ENCODE results near the gene TMEM214.

The TMEM214 gene

DNA sequence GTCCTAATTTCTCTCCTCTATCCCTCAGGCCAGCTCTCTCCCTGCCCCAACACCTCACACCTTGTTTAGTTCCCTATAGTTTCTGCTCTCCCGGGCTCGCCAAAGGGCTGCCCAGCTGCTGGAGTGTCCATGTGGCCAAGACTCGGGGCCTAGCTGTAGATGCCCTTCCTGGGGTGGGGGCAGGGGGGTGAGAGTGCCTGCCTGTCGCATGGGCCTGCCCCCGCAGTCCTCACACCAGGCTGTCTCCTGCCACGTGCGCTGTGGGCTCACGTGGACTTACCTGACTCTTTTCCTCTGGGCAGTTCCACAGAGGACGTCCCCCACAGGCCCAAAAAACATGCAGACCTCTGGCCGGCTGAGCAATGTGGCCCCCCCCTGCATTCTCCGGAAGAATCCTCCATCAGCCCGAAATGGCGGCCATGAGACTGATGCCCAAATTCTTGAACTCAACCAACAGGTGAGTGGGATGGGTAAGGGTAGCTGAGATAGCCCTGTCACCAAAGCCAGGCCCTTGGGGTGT lies 7.4 kb upstream of the TMEM214 start:
- H3K36me3 ChIP-seq (ENCODE audit: control insufficient read depth, insufficient read depth, low read length, severe bottlenecking): peaks cover 53% of the 10 kb centered on the region
- no peaks in the 10 kb centered on the region for H3K27me3 ChIP-seq (replicated peaks; ENCODE audit: control insufficient read depth, insufficient read depth, low read length)
- no peaks in the 10 kb centered on the region for H3K9me3 ChIP-seq (ENCODE audit: control insufficient read depth, low read length)
- no peak overlapping the region for H3K9ac ChIP-seq (ENCODE audit: low read length)
- peaks cover 25% of the 10 kb centered on the region for H3K4me1 ChIP-seq (ENCODE audit: control insufficient read depth, insufficient read depth, low read length)
- no peak for DNase-seq (ENCODE audit: low read depth)
- H3K4me3 ChIP-seq (ENCODE audit: low read length): no peak overlapping the region

DNA sequence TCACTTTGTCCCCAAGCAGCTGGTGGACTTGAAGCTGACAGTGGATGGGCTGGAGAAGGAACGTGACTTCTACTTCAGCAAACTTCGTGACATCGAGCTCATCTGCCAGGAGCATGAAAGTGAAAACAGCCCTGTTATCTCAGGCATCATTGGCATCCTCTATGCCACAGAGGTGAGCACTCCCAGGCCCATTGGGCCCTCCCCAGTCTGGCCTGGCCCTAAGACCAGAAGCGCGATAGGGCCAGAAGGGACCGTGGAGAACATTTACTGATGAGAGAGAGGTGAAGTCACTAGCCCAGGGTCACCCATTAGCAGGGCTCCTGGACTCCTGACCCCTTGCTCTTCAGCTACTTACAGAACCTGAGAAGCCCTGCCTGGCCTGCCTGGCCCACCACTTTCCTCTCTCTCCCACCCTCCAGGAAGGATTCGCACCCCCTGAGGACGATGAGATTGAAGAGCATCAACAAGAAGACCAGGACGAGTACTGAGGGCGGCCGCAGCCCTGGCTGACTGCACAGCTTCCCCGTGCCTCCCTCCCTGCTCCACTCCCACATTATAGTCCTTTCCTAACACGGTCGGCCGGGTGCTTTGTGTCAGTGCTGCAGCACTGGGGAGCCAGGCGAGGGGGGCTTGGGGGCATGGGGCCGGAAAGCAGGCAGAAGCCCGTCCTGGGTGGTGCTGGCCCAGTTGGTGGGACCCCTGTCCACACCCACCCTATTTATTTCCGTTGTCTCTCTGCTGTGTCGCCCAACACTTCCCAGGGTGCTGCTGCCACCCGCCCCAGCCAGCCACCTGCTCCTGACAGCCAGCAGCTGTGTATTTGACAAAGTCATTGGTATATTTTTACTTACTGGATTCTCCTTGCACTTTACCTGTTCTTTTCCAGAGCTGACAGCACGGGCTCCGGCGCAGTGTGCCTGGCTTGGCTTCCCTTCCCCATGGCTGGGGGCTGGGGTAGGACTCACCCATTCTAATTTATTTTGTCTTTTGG lies 6.6 kb upstream of the TMEM214 start:
- Histone ChIP-seq H3K4me1 (ENCODE audit: control insufficient read depth, insufficient read depth, low read length) (peaks cover 19% of the 10 kb centered on the region), H3K9ac (ENCODE audit: low read length) (no peak overlapping the region), H3K4me3 (ENCODE audit: low read length) (no peak overlapping the region), H3K9me3 (ENCODE audit: control insufficient read depth, low read length) (no peaks in the 10 kb centered on the region), H3K27me3 (replicated peaks; ENCODE audit: control insufficient read depth, insufficient read depth, low read length) (no peaks in the 10 kb centered on the region), H3K36me3 (ENCODE audit: control insufficient read depth, insufficient read depth, low read length, severe bottlenecking) (peaks cover 55% of the 10 kb centered on the region)
- no peak for DNase-seq (ENCODE audit: low read depth)

DNA sequence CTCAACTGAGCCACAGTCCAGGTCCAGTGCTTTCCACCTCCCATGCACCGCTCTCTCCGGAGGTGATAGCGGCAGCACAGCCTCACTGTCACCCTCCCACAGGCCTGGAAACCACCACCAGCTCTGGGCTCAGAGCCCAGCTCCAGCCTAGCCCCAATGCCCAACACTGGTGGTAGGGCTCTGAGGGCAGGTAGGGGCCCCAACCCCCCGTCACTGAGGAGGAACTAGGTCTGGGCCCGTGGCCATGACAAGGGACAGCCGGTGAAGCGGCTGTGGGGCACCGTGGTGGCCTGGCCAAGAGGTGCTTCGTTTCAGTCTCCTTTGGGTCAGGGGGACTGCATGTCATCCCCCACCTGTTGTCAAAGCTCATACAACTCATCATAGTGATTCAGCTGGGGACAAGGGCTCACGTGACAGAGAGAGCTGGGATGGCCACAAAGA lies 5.5 kb upstream of the TMEM214 start:
- Histone ChIP-seq H3K27me3 (replicated peaks; ENCODE audit: control insufficient read depth, insufficient read depth, low read length) (no peaks in the 10 kb centered on the region), H3K9me3 (ENCODE audit: control insufficient read depth, low read length) (no peaks in the 10 kb centered on the region), H3K36me3 (ENCODE audit: control insufficient read depth, insufficient read depth, low read length, severe bottlenecking) (peaks cover 52% of the 10 kb centered on the region), H3K9ac (ENCODE audit: low read length) (no peak overlapping the region), H3K4me1 (ENCODE audit: control insufficient read depth, insufficient read depth, low read length) (peaks cover 15% of the 10 kb centered on the region), H3K4me3 (ENCODE audit: low read length) (no peak overlapping the region)
- DNase-seq (ENCODE audit: low read depth): no peak

GRCh38 chr2:27029051-27029450 lies 3.7 kb upstream of the TMEM214 start:
- no peak overlapping the region for H3K4me3 ChIP-seq (ENCODE audit: low read length)
- peaks cover 18% of the 10 kb centered on the region for H3K4me1 ChIP-seq (ENCODE audit: control insufficient read depth, insufficient read depth, low read length)
- no peaks in the 10 kb centered on the region for H3K9me3 ChIP-seq (ENCODE audit: control insufficient read depth, low read length)
- H3K9ac ChIP-seq (ENCODE audit: low read length): no peak overlapping the region
- DNase-seq (ENCODE audit: low read depth): no peak
- H3K36me3 ChIP-seq (ENCODE audit: control insufficient read depth, insufficient read depth, low read length, severe bottlenecking): peaks cover 34% of the 10 kb centered on the region
- no peaks in the 10 kb centered on the region for H3K27me3 ChIP-seq (replicated peaks; ENCODE audit: control insufficient read depth, insufficient read depth, low read length)

DNA sequence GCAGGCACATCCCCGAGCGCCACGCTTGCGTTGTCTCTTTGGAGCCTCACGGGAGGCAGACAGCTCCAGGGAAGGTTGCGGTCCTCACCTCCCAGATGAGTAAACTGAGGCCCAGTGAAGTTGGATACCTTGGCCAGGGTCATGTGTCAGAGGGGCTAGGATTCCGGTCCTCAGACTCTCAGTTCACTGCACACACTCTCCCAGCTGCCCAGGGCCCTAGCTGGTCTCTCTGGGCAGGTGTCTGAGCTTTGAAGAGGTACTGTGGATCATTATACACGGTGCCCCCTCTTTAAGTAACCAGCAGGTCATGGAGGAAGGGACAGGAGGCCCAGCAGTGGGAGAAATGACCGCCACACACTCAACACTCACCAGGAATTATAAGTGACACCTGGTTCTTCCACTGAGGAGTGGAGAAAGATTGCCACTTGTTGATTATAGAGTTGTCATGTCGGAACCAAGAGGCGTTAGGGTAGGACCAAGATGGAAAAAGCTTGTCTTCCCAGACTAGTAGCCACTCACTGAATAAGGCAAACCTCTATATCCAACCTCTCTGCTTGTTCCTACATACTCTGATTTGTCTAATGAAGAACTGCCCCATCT lies 588 bp downstream of the TMEM214 start:
- Histone ChIP-seq H3K4me1 (ENCODE audit: control insufficient read depth, insufficient read depth, low read length) (peaks cover 33% of the 10 kb centered on the region), H3K27me3 (replicated peaks; ENCODE audit: control insufficient read depth, insufficient read depth, low read length) (no peaks in the 10 kb centered on the region), H3K9ac (ENCODE audit: low read length) (peak overlapping the region; percentile 98), H3K36me3 (ENCODE audit: control insufficient read depth, insufficient read depth, low read length, severe bottlenecking) (peaks cover 41% of the 10 kb centered on the region), H3K4me3 (ENCODE audit: low read length) (peak overlapping the region; percentile 99), H3K9me3 (ENCODE audit: control insufficient read depth, low read length) (no peaks in the 10 kb centered on the region)
- peak; percentile 22 for DNase-seq (ENCODE audit: low read depth)

DNA sequence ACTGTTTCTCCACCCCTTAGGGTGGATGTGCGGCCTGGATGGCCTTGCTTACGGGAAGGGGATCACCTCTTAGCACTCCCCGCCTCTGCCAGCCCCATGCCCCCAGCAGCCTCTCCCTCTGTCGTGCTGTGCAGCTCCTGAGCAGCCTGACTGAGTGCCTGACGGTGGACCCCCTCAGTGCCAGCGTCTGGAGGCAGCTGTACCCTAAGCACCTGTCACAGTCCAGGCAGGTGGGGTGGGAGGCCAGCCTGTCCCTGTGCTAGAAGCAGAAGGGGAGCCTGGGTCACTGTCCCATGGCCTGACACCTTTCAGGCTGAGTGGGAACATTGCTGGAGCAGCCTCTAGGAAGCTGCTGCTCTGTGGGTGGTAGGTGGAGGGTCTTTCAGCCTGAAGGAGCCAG lies 5.2 kb downstream of the TMEM214 start:
- H3K4me1 ChIP-seq (ENCODE audit: control insufficient read depth, insufficient read depth, low read length): peaks cover 20% of the 10 kb centered on the region
- H3K27me3 ChIP-seq (replicated peaks; ENCODE audit: control insufficient read depth, insufficient read depth, low read length): no peaks in the 10 kb centered on the region
- no peak overlapping the region for H3K4me3 ChIP-seq (ENCODE audit: low read length)
- peaks cover 82% of the 10 kb centered on the region for H3K36me3 ChIP-seq (ENCODE audit: control insufficient read depth, insufficient read depth, low read length, severe bottlenecking)
- no peaks in the 10 kb centered on the region for H3K9me3 ChIP-seq (ENCODE audit: control insufficient read depth, low read length)
- no peak overlapping the region for H3K9ac ChIP-seq (ENCODE audit: low read length)
- no peak for DNase-seq (ENCODE audit: low read depth)

GRCh38 chr2:27038631-27039339 lies 6.0 kb downstream of the TMEM214 start:
- no peak overlapping the region for H3K9ac ChIP-seq (ENCODE audit: low read length)
- DNase-seq (ENCODE audit: low read depth): no peak
- peaks cover 82% of the 10 kb centered on the region for H3K36me3 ChIP-seq (ENCODE audit: control insufficient read depth, insufficient read depth, low read length, severe bottlenecking)
- H3K4me1 ChIP-seq (ENCODE audit: control insufficient read depth, insufficient read depth, low read length): peaks cover 18% of the 10 kb centered on the region
- no peak overlapping the region for H3K4me3 ChIP-seq (ENCODE audit: low read length)
- no peaks in the 10 kb centered on the region for H3K9me3 ChIP-seq (ENCODE audit: control insufficient read depth, low read length)
- H3K27me3 ChIP-seq (replicated peaks; ENCODE audit: control insufficient read depth, insufficient read depth, low read length): no peaks in the 10 kb centered on the region

- Histone ChIP-seq H3K9me3 (ENCODE audit: control insufficient read depth, low read length) (no peaks in the 10 kb centered on the region), H3K27me3 (replicated peaks; ENCODE audit: control insufficient read depth, insufficient read depth, low read length) (no peaks in the 10 kb centered on the region), H3K9ac (ENCODE audit: low read length) (no peak overlapping the region), H3K4me1 (ENCODE audit: control insufficient read depth, insufficient read depth, low read length) (peaks cover 12% of the 10 kb centered on the region), H3K36me3 (ENCODE audit: control insufficient read depth, insufficient read depth, low read length, severe bottlenecking) (peaks cover 82% of the 10 kb centered on the region), H3K4me3 (ENCODE audit: low read length) (no peak overlapping the region)
- no peak for DNase-seq (ENCODE audit: low read depth)
Observed at GRCh38 chr2:27039426-27039825, 6.7 kb downstream of the TMEM214 start.

GRCh38 chr2:27039871-27040270 lies 7.1 kb downstream of the TMEM214 start:
- DNase-seq (ENCODE audit: low read depth): no peak
- Histone ChIP-seq H3K36me3 (ENCODE audit: control insufficient read depth, insufficient read depth, low read length, severe bottlenecking) (peaks cover 80% of the 10 kb centered on the region), H3K27me3 (replicated peaks; ENCODE audit: control insufficient read depth, insufficient read depth, low read length) (no peaks in the 10 kb centered on the region), H3K4me1 (ENCODE audit: control insufficient read depth, insufficient read depth, low read length) (peaks cover 10% of the 10 kb centered on the region), H3K9ac (ENCODE audit: low read length) (no peak overlapping the region), H3K4me3 (ENCODE audit: low read length) (no peak overlapping the region), H3K9me3 (ENCODE audit: control insufficient read depth, low read length) (no peaks in the 10 kb centered on the region)

GRCh38 chr2:27040282-27040681 lies 7.5 kb downstream of the TMEM214 start:
- Histone ChIP-seq H3K4me1 (ENCODE audit: control insufficient read depth, insufficient read depth, low read length) (peaks cover 6% of the 10 kb centered on the region), H3K9me3 (ENCODE audit: control insufficient read depth, low read length) (no peaks in the 10 kb centered on the region), H3K9ac (ENCODE audit: low read length) (no peak overlapping the region), H3K36me3 (ENCODE audit: control insufficient read depth, insufficient read depth, low read length, severe bottlenecking) (peaks cover 76% of the 10 kb centered on the region), H3K4me3 (ENCODE audit: low read length) (no peak overlapping the region), H3K27me3 (replicated peaks; ENCODE audit: control insufficient read depth, insufficient read depth, low read length) (no peaks in the 10 kb centered on the region)
- no peak for DNase-seq (ENCODE audit: low read depth)

GRCh38 chr2:27041752-27042151 lies 9.0 kb downstream of the TMEM214 start:
- no peaks in the 10 kb centered on the region for H3K27me3 ChIP-seq (replicated peaks; ENCODE audit: control insufficient read depth, insufficient read depth, low read length)
- H3K9me3 ChIP-seq (ENCODE audit: control insufficient read depth, low read length): no peaks in the 10 kb centered on the region
- no peaks in the 10 kb centered on the region for H3K4me1 ChIP-seq (ENCODE audit: control insufficient read depth, insufficient read depth, low read length)
- no peak overlapping the region for H3K4me3 ChIP-seq (ENCODE audit: low read length)
- no peak for DNase-seq (ENCODE audit: low read depth)
- H3K9ac ChIP-seq (ENCODE audit: low read length): no peak overlapping the region
- H3K36me3 ChIP-seq (ENCODE audit: control insufficient read depth, insufficient read depth, low read length, severe bottlenecking): peaks cover 61% of the 10 kb centered on the region

Data from adipocyte (in vitro differentiated cells).